Inflammatory macrophage (primary cell): ENCODE data around the gene BMP7.

Experiments
- DNase-seq, 2 donors: peaks; one replicate each; pipeline ENCODE4 v3.0.0-alpha.2; 2020 to 2022
- total RNA-seq, 18 experiments: gene quantifications; one replicate each; lab custom pipeline; 2026; ENCODE audit warnings: mixed read lengths in 6 of 18, inconsistent platforms in 2 of 18; lab: John Stamatoyannopoulos, UW

BMP7 gene
- 0 to 0.32 (median 0.04) reads per million in 18 experiments for total RNA-seq

- no peak for DNase-seq
Measured at GRCh38 chr20:57266291-57267157, at the start of gene BMP7. TSS of gene BMP7 (minus strand) at chr20:57266641. CDS start at chr20:57266122, 519 bp downstream.

- DNase-seq, result no peak
Measured at GRCh38 chr20:57315976-57316480, 49.6 kb upstream of the BMP7 start.

GRCh38 chr20:57315083-57315975 is 48.9 kb upstream of the BMP7 start:
- DNase-seq, result no peak

GRCh38 chr20:57313951-57314350 is 47.5 kb upstream of the BMP7 start:
- no peak for DNase-seq

GRCh38 chr20:57313230-57313629 is 46.8 kb upstream of the BMP7 start:
- DNase-seq, result no peak

GRCh38 chr20:57312138-57312537 is 45.7 kb upstream of the BMP7 start:
- DNase-seq, result no peak

- DNase-seq, result no peak
Measured at GRCh38 chr20:57310821-57311514, 44.5 kb upstream of the BMP7 start.

- DNase-seq, result no peak
Measured at GRCh38 chr20:57309544-57310115, 43.2 kb upstream of the BMP7 start.

GRCh38 chr20:57308451-57309271 is 42.2 kb upstream of the BMP7 start:
- DNase-seq, result peak in 1 of 2 donors; percentile 47

- no peak for DNase-seq
Measured at GRCh38 chr20:57306747-57307146, 40.3 kb upstream of the BMP7 start.

- DNase-seq, result no peak
Measured at GRCh38 chr20:57301026-57301425, 34.6 kb upstream of the BMP7 start.

- no peak for DNase-seq
Measured at GRCh38 chr20:57298457-57298856, 32.0 kb upstream of the BMP7 start.

GRCh38 chr20:57294550-57294949 is 28.1 kb upstream of the BMP7 start:
- DNase-seq, result no peak

GRCh38 chr20:57293995-57294394 is 27.6 kb upstream of the BMP7 start:
- DNase-seq, result no peak

- no peak for DNase-seq
Measured at GRCh38 chr20:57292611-57293010, 26.2 kb upstream of the BMP7 start.

GRCh38 chr20:57291694-57292093 is 25.3 kb upstream of the BMP7 start:
- DNase-seq, result no peak

GRCh38 chr20:57291003-57291402 is 24.6 kb upstream of the BMP7 start:
- no peak for DNase-seq

- no peak for DNase-seq
Measured at GRCh38 chr20:57290178-57290484, 23.7 kb upstream of the BMP7 start.

GRCh38 chr20:57289391-57290177 is 23.1 kb upstream of the BMP7 start:
- DNase-seq, result no peak

- DNase-seq, result no peak
Measured at GRCh38 chr20:57288651-57289277, 22.3 kb upstream of the BMP7 start.
